ENCODE data around the gene TRIM17. TPM values are rescaled to one million over a fixed set of nuclear protein-coding genes. Genes with fewer than 3 reads are reported as not detected.
A peak's percentile ranks its signal among the peaks of the same experiment; 100 is the strongest.

Gene TRIM17
- total RNA-seq, 4 donors from 2014 or later, result not detected

GRCh38 chr1:228398741-228399461 lies 17.8 kb downstream of the TRIM17 start:
- WGBS, result 96% methylated on average over 6 of the region's 12 CpGs
- H3K27me3 ChIP-seq, result no peaks in the 10 kb centered on the region
- TF ChIP-seq EP300 (IDR thresholded peaks at IDR 0.05) (no peak), CTCF (IDR thresholded peaks at IDR 0.05) (no peak), POLR2AphosphoS5 (IDR thresholded peaks at IDR 0.05) (no peak), POLR2A (IDR thresholded peaks at IDR 0.05; ENCODE audit: low read depth) (no peak)
- peaks cover 40 to 95% (median 80%) of the 10 kb centered on the region in 4 donors for H3K36me3 ChIP-seq
- DNase-seq (ENCODE audit: extremely low spot score), result no peak
- intact Hi-C loops (cut with DNase I), result no loop called here
- H3K9me3 ChIP-seq, result no peaks in the 10 kb centered on the region
- H3K27ac ChIP-seq (replicated peaks in 1 of 4), result no peak overlapping the region
- H3K4me1 ChIP-seq, result peaks cover 0 to 27% (median 21%) of the 10 kb centered on the region in 4 donors
- no peak overlapping the region for H3K4me3 ChIP-seq

- no peaks in the 10 kb centered on the region for H3K9me3 ChIP-seq
- no peak for DNase-seq (ENCODE audit: extremely low spot score)
- H3K27me3 ChIP-seq, result no peaks in the 10 kb centered on the region
- no peak overlapping the region for H3K4me3 ChIP-seq
- 93% methylated on average over 6 of the region's 6 CpGs for WGBS
- intact Hi-C loops (cut with DNase I), result no loop called here
- TF ChIP-seq EP300 (IDR thresholded peaks at IDR 0.05) (no peak), CTCF (IDR thresholded peaks at IDR 0.05) (no peak)
- H3K4me1 ChIP-seq, result peaks cover 6 to 27% (median 21%) of the 10 kb centered on the region in 4 donors
- H3K27ac ChIP-seq (replicated peaks in 1 of 4), result no peak overlapping the region
- H3K36me3 ChIP-seq, result peaks cover 40 to 89% (median 80%) of the 10 kb centered on the region in 4 donors
These were observed 18.7 kb downstream of the TRIM17 start for GRCh38 chr1:228397966-228398365.

- Histone ChIP-seq H3K9me3 (no peaks in the 10 kb centered on the region), H3K4me1 (peaks cover 7 to 25% (median 18%) of the 10 kb centered on the region in 4 donors), H3K4me3 (no peak overlapping the region), H3K36me3 (peaks cover 40 to 90% (median 78%) of the 10 kb centered on the region in 4 donors), H3K27ac (replicated peaks in 1 of 4) (no peak overlapping the region), H3K27me3 (no peaks in the 10 kb centered on the region)
- DNase-seq (ENCODE audit: extremely low spot score), result no peak
- TF ChIP-seq EP300 (IDR thresholded peaks at IDR 0.05) (no peak), POLR2A (IDR thresholded peaks at IDR 0.05; ENCODE audit: low read depth) (no peak), POLR2AphosphoS5 (IDR thresholded peaks at IDR 0.05) (no peak), CTCF (IDR thresholded peaks at IDR 0.05) (no peak)
- 93% methylated on average over 15 of the region's 21 CpGs for WGBS
- intact Hi-C loops (cut with DNase I), result no loop called here
These were observed 19.6 kb downstream of the TRIM17 start for GRCh38 chr1:228396770-228397662.

GRCh38 chr1:228394571-228395394 lies 21.9 kb downstream of the TRIM17 start:
- TF ChIP-seq CTCF (IDR thresholded peaks at IDR 0.05) (no peak), POLR2A (IDR thresholded peaks at IDR 0.05; ENCODE audit: low read depth) (no peak), POLR2AphosphoS5 (IDR thresholded peaks at IDR 0.05) (peak in 1 of 2 donors; percentile 7), EP300 (IDR thresholded peaks at IDR 0.05) (no peak)
- WGBS, result 84% methylated on average over 8 of the region's 38 CpGs

More at GRCh38 chr1:228394571-228395394, 21.9 kb downstream of the TRIM17 start:
- intact Hi-C loops (cut with DNase I), result no loop called here
- Histone ChIP-seq H3K4me3 (no peak overlapping the region), H3K9me3 (no peaks in the 10 kb centered on the region), H3K36me3 (peaks cover 40 to 68% (median 56%) of the 10 kb centered on the region in 4 donors), H3K27ac (replicated peaks in 1 of 4) (no peak overlapping the region), H3K4me1 (peaks cover 7 to 18% (median 15%) of the 10 kb centered on the region in 4 donors), H3K27me3 (no peaks in the 10 kb centered on the region)
- no peak for DNase-seq (ENCODE audit: extremely low spot score)
